GM12878 (cell line): Measurements from ENCODE around the gene MPC2.

ENCODE experiments used
- NRF1 ChIP-seq: conservative IDR thresholded peaks from 2 replicates; pipeline ENCODE4 v1.6.1; 2011; ENCODE audit warnings: mild to moderate bottlenecking, low read depth, low read length, improper control_type of control experiment
- POLR2AphosphoS5 ChIP-seq: IDR thresholded peaks from 2 replicates; pipeline ENCODE4 v1.6.1; 2011; ENCODE audit warnings: mild to moderate bottlenecking, low read length, inconsistent platforms
- TF ChIP-seq, protein P1 (sequence below), 3 experiments: IDR thresholded peaks in 2 of 3; conservative IDR thresholded peaks in 1 of 3; 2 replicates each; pipeline ENCODE4 v1.5.1; 2011; ENCODE audit warnings: low read depth in 3 of 3, low read length in 3 of 3, mild to moderate bottlenecking in 3 of 3, control low read depth in 2 of 3, moderate library complexity in 2 of 3, inconsistent platforms in 1 of 3, mixed read lengths in 1 of 3; ENCODE audit not compliant: control insufficient read depth in 2 of 3, insufficient read depth in 1 of 3; ENCODE audit errors: extremely low read depth in 1 of 3
- TF ChIP-seq, protein P2 (sequence below): IDR thresholded peaks from 2 replicates; pipeline ENCODE4 v1.6.1; 2011; ENCODE audit warnings: low read depth, low read length, improper control_type of control experiment, borderline replicate concordance

GRCh38 chr1:167922611-167923074, 14.2 kb downstream of the MPC2 start:
- TF ChIP-seq, protein P1, sequence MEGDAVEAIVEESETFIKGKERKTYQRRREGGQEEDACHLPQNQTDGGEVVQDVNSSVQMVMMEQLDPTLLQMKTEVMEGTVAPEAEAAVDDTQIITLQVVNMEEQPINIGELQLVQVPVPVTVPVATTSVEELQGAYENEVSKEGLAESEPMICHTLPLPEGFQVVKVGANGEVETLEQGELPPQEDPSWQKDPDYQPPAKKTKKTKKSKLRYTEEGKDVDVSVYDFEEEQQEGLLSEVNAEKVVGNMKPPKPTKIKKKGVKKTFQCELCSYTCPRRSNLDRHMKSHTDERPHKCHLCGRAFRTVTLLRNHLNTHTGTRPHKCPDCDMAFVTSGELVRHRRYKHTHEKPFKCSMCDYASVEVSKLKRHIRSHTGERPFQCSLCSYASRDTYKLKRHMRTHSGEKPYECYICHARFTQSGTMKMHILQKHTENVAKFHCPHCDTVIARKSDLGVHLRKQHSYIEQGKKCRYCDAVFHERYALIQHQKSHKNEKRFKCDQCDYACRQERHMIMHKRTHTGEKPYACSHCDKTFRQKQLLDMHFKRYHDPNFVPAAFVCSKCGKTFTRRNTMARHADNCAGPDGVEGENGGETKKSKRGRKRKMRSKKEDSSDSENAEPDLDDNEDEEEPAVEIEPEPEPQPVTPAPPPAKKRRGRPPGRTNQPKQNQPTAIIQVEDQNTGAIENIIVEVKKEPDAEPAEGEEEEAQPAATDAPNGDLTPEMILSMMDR (IDR thresholded peaks at IDR 0.05 in 2 of 3, conservative IDR thresholded peaks at IDR 0.05 in 1 of 3; ENCODE audit: control insufficient read depth in 2 of 3, extremely low read depth in 1 of 3, insufficient read depth in 1 of 3, low read depth in 3 of 3, low read length in 3 of 3): no peak
- TF ChIP-seq POLR2AphosphoS5 (no peak), NRF1 (no peak)
- TF ChIP-seq, protein P2, sequence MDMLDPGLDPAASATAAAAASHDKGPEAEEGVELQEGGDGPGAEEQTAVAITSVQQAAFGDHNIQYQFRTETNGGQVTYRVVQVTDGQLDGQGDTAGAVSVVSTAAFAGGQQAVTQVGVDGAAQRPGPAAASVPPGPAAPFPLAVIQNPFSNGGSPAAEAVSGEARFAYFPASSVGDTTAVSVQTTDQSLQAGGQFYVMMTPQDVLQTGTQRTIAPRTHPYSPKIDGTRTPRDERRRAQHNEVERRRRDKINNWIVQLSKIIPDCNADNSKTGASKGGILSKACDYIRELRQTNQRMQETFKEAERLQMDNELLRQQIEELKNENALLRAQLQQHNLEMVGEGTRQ: no peak
